Muscle layer of colon (tissue), 2 donors: ENCODE measurements around the gene HSPA4.

ENCODE experiments used
- H3K27ac ChIP-seq: one replicate; pipeline ENCODE4 v1.7.0; 2013; ENCODE audit warnings: low read depth, mild to moderate bottlenecking, low read length, moderate library complexity
- H3K27me3 ChIP-seq, 2 donors: one replicate each; pipeline ENCODE4 v1.7.0; 2013; ENCODE audit warnings: low read length in 2 of 2, mild to moderate bottlenecking in 2 of 2; ENCODE audit not compliant: insufficient read depth in 2 of 2, control insufficient read depth in 1 of 2
- H3K36me3 ChIP-seq: one replicate; pipeline ENCODE4 v1.7.0; 2013; ENCODE audit warnings: mild to moderate bottlenecking, low read length; ENCODE audit not compliant: insufficient read depth
- H3K4me1 ChIP-seq: one replicate; pipeline ENCODE4 v1.7.0; 2013; ENCODE audit warnings: mild to moderate bottlenecking, low read length; ENCODE audit not compliant: insufficient read depth
- H3K4me3 ChIP-seq, 2 donors: one replicate each; pipeline ENCODE4 v1.7.0; 2013; ENCODE audit warnings: low read length in 2 of 2, low read depth in 1 of 2, mild to moderate bottlenecking in 1 of 2, moderate library complexity in 1 of 2
- H3K9ac ChIP-seq: one replicate; pipeline ENCODE4 v1.7.0; 2013; ENCODE audit warnings: low read length
- H3K9me3 ChIP-seq: one replicate; pipeline ENCODE4 v1.7.0; 2013; ENCODE audit warnings: mild to moderate bottlenecking, low read length
- donor health status: abdominal sarcoma.
- donor health status: Adenocarcinoma of cecum.

The HSPA4 gene

GRCh38 chr5:133106761-133107572, 55.2 kb downstream of the HSPA4 start:
- Histone ChIP-seq H3K27me3 (no peaks in the 10 kb centered on the region), H3K4me1 (no peaks in the 10 kb centered on the region), H3K36me3 (peaks cover 34% of the 10 kb centered on the region), H3K9ac (no peak overlapping the region), H3K9me3 (no peaks in the 10 kb centered on the region), H3K4me3 (no peak overlapping the region), H3K27ac (no peak overlapping the region)

GRCh38 chr5:133108481-133108921, 56.7 kb downstream of the HSPA4 start:
- no peak overlapping the region for H3K4me3 ChIP-seq

DNA sequence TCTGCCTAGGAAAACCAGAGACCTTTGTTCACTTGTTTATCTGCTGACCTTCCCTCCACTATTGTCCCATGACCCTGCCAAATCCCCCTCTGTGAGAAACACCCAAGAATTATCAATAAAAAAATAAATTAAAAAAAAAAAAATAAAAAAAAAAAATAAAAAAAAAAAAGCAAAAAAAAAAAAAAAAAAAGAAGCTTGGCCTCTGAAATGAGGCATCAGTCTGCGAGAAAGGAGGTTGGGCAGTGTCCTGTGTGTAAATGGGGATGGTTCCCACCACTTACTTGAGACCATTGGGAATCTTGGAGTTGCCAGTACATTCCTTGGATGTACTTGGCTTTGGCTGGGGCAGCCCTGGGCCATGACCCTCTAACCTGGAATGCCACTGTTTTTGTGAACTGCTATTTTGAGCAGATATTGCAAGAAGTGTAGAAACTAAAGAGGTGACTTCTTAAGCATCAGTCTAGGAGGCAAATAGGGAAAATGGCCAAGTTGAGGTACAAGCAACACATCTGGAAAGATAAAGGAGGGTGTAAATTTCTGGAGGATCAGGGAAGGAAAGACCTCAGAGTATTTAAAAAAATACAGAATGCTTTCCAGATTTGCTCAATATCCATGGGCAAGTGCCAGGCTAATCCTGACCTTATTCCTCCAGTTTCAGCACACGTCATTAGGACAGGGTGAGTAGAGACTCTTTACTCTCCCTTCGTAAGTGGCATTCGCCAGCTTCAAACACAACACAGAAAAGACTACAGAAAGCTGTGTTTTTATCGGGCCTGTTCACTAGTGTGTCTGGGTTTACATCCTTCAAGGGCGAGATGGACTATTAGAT, 58.1 kb downstream of the HSPA4 start:
- no peaks in the 10 kb centered on the region for H3K4me1 ChIP-seq
- no peak overlapping the region for H3K4me3 ChIP-seq
- H3K9ac ChIP-seq: no peak overlapping the region
- H3K9me3 ChIP-seq: no peaks in the 10 kb centered on the region
- no peak overlapping the region for H3K27ac ChIP-seq
- peaks cover 6% of the 10 kb centered on the region for H3K36me3 ChIP-seq
- no peaks in the 10 kb centered on the region for H3K27me3 ChIP-seq

More at GRCh38 chr5:133108481-133108921, 56.7 kb downstream of the HSPA4 start:
- Histone ChIP-seq H3K36me3 (peaks cover 20% of the 10 kb centered on the region), H3K4me1 (no peaks in the 10 kb centered on the region), H3K27me3 (no peaks in the 10 kb centered on the region), H3K9me3 (no peaks in the 10 kb centered on the region), H3K9ac (no peak overlapping the region), H3K27ac (no peak overlapping the region)

DNA sequence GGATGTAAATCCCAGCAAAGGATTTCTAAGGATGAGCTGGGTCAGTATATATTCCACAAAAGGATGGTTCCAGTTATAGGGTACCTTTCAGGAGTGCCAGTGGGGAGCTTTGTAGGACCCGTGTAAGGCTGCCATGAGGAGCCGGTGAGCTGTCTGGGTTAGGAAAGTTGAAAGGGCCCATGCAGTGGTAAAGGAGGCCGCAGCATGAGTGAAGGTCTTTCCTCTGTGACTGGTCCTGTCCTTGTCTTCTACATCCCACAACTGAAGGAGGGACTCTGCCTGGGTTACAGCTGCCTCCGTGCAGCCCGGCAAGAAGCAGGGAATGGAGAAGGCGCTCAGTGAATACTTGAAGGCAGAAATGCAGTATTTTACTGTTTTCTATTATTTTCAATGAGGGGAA, 58.9 kb downstream of the HSPA4 start:
- Histone ChIP-seq H3K4me3 (no peak overlapping the region), H3K27ac (no peak overlapping the region), H3K27me3 (no peaks in the 10 kb centered on the region), H3K9me3 (no peaks in the 10 kb centered on the region), H3K36me3 (no peaks in the 10 kb centered on the region), H3K9ac (no peak overlapping the region), H3K4me1 (no peaks in the 10 kb centered on the region)

DNA sequence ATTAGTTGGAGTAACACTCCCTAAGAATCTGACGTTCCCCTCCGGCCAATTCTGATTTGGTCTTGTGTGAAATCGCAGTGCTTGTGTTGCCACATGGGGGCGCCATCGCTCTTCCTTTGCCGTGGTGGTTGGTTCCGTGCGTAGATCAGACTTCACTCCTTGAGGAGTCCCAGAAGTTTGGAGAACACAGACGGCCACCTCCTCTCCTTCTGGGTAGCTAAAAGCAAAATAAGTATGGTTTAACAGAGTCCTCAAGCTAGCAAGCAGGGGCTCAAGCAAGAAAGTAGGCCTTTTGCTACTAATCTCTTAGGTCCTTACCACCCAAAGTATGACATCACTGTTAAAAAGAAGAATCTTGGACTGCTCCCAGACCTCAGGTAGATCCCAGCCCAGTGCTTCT, 59.5 kb downstream of the HSPA4 start:
- no peaks in the 10 kb centered on the region for H3K9me3 ChIP-seq
- no peaks in the 10 kb centered on the region for H3K4me1 ChIP-seq
- no peak overlapping the region for H3K9ac ChIP-seq
- H3K36me3 ChIP-seq: no peaks in the 10 kb centered on the region
- H3K27me3 ChIP-seq: no peaks in the 10 kb centered on the region
- H3K27ac ChIP-seq: no peak overlapping the region
- no peak overlapping the region for H3K4me3 ChIP-seq

DNA sequence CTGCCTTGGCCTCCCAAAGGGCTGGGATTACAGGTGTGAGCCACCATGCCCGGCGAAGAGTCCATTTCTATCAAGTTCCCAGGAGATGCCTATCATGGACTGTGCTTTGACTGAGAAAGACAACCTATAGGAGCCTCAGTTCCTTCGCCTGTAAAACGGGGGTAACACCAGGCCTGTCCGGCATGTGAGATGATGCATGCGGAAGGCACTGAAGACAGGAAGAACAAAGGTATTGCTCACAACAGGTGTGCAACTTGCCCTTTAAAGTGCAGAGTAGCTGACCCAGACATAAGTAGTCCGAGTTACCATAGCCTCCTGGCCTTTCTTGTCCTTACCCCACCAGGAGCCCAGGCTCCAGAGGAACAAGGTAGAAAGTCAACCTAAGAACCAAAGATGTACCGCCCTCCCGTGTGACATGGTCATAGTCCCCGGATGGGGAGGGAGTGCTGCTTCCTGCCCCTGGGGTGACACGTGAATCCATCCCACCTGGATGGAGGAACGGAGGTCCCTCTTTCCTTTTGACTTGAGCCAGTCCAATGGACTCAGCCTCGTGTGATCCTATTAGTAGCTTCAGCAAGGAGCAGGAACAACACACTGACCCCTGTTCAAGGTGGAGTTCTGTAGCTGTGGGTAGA, 60.3 kb downstream of the HSPA4 start:
- no peak overlapping the region for H3K27ac ChIP-seq
- no peak overlapping the region for H3K9ac ChIP-seq
- no peaks in the 10 kb centered on the region for H3K36me3 ChIP-seq
- H3K27me3 ChIP-seq: no peaks in the 10 kb centered on the region
- H3K4me3 ChIP-seq: no peak overlapping the region
- no peaks in the 10 kb centered on the region for H3K4me1 ChIP-seq
- H3K9me3 ChIP-seq: no peaks in the 10 kb centered on the region

DNA sequence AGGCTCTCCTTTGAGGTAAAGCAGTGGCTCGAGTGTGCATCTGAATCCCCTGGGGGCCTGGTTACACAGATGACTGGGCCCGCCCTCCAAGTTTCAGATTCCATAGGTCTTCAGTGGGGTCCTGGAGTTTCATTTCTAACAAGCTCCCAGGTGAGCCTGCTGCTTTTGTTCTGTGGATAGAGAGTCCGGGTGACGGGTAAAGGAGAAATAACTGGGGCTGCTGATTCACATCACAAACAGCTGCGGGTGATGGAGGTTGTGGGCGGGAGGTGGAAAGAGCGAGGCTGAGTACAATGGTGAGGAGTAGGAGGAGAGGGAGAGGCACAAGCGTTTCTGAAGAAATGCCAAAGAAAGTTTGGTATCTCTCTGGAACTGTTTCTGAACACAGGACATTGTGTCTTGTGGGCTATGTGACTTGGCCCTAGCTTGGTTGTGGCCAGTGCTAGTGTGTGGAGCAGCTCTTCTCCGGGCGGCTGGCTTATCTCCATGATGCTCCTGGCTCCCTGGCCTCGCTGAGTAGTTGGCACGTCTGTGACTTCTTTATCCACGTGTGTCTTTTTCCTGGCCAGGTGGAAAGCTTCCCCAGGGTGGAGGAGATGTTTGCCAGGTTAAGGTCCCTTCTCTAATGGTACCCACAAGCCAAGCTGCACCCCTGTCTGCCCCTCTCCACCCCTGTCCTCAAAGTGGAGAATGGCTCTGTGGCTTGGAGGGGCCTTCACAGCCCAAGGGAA, 61.7 kb downstream of the HSPA4 start:
- H3K36me3 ChIP-seq: no peaks in the 10 kb centered on the region
- no peaks in the 10 kb centered on the region for H3K4me1 ChIP-seq
- no peak overlapping the region for H3K27ac ChIP-seq
- H3K27me3 ChIP-seq: no peaks in the 10 kb centered on the region
- no peaks in the 10 kb centered on the region for H3K9me3 ChIP-seq
- H3K9ac ChIP-seq: no peak overlapping the region
- H3K4me3 ChIP-seq: no peak overlapping the region

DNA sequence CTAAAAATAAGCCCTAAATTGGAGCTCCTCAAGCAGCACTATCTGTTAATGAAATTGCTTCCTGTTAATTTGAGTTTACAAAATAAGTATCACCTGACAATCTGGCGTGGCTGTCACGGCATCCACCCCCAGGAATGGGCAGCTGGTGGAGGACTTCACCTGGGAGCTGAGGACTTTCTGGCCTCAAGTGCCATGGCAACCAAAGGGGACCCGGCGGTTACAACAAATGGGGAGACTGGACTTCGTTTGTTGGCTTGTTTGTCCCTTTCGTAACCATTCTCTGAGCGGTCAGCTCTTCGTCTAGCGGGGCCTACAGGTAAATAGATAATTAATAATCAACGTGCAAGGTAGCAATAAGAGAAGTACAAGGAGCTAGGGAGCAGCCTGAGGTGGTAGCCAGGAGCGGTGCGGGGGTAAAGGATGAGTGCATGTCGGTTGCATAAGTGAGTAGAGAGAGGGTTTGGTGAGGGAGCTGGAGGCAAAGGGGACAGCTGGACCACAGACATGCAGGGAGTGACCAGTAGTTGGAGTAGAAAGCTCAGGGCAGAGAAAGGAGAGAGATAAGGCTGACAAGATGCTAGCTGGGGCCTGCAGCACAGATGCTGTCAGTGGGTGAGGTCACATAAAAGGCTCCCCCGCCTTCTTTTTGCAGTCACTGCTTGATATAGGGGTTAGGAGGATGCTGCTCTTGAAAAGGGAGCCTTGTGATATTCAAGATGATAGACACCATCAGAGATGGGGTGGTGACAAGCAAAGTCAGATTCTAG, 62.5 kb downstream of the HSPA4 start:
- H3K27ac ChIP-seq: no peak overlapping the region
- H3K9ac ChIP-seq: no peak overlapping the region
- no peak overlapping the region for H3K4me3 ChIP-seq

DNA sequence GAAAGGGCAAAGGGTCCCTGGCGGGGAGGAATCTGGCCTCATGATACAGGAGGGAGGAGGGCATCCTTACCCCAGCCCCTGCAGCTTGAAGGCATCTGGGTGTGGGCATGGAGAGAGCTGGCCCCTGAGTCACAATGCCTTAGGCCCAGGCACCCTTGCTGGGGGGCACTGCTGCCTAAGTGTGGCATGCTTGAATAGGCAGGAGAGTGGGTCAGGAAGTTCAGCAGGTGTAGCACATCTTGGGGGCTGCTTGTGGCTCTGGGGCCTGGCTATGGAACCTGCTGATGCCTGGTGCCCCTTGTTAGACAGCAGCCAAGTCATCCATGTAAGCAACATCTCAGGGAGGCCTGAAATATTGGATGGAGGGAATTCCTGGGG, 63.1 kb downstream of the HSPA4 start:
- Histone ChIP-seq H3K36me3 (no peaks in the 10 kb centered on the region), H3K9me3 (no peaks in the 10 kb centered on the region), H3K27me3 (no peaks in the 10 kb centered on the region), H3K4me3 (no peak overlapping the region), H3K4me1 (peaks cover 13% of the 10 kb centered on the region), H3K9ac (no peak overlapping the region), H3K27ac (no peak overlapping the region)

More for the DNA sequence above, 62.5 kb downstream of the HSPA4 start:
- H3K27me3 ChIP-seq: no peaks in the 10 kb centered on the region
- peaks cover 8% of the 10 kb centered on the region for H3K4me1 ChIP-seq
- no peaks in the 10 kb centered on the region for H3K9me3 ChIP-seq
- no peaks in the 10 kb centered on the region for H3K36me3 ChIP-seq

GRCh38 chr5:133116601-133117000, 64.8 kb downstream of the HSPA4 start:
- Histone ChIP-seq H3K27ac (no peak overlapping the region), H3K4me3 (no peak overlapping the region), H3K4me1 (peaks cover 27% of the 10 kb centered on the region), H3K9me3 (no peaks in the 10 kb centered on the region), H3K36me3 (no peaks in the 10 kb centered on the region), H3K27me3 (no peaks in the 10 kb centered on the region), H3K9ac (no peak overlapping the region)
